ENCODE results near the gene HOXB1.
A peak's percentile ranks its signal among the peaks of the same experiment; 100 is the strongest.

The HOXB1 gene

DNA sequence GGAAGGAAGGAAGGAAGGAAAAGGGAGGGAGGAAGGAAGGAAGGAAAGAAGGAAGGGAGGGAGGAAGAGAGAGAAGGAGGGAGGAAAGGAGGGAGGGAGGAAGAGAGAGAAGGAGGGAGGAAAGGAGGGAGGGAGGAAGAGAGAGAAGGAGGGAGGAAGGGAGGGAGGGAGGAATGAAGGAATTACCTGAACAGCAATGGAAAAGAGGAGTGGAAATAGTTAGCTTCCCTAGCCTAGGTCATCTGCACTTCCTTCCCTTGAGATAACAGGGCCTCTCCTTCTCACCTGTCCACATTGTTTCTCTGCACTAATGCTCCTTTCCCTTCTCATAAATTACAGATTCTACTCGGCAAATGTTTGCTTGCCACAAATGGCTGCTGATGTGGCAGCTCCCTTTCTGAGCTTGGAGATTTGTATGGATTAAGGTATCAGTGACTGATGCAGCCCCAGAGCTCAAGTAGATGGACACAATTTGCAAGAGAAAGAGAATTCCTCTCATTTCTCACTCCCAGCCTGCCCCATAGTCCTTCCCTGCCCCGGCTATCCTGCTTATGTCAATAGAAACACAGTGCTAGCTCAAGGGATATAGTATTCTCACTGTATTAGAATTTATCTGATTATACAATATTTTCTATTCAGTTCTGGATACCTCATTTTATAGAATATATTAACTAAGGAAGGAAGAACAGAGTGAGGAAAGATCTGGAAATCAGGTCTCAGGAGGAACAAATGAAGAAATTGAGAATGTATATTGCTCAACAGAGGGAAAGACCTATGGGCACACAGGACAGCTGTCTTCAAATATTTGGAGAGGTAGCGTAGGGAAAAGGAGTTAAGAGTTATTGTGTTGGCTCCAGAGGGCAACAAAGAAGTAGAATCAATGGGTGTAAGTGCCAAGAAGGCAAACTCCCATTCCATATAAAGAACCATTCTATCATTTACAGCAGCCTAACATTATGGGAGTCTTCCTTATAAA lies 14.6 kb downstream of the HOXB1 start:
- Histone ChIP-seq H3K4me2 (ENCODE audit: low read length) (no peak overlapping the region), H3K9me3 (ENCODE audit: control insufficient read depth, low read length) (no peaks in the 10 kb centered on the region), H2AFZ (no peak overlapping the region), H3K27ac (no peak overlapping the region), H3K36me3 (ENCODE audit: control insufficient read depth, insufficient read depth, low read length) (no peaks in the 10 kb centered on the region), H3K27me3 (ENCODE audit: control insufficient read depth, insufficient read depth, low read length) (no peaks in the 10 kb centered on the region), H3K9ac (no peak overlapping the region), H3K4me3 (ENCODE audit: low read depth, low read length) (no peak overlapping the region), H3K79me2 (no peaks in the 10 kb centered on the region), H3K4me1 (no peaks in the 10 kb centered on the region)
- TF ChIP-seq, protein P1, sequence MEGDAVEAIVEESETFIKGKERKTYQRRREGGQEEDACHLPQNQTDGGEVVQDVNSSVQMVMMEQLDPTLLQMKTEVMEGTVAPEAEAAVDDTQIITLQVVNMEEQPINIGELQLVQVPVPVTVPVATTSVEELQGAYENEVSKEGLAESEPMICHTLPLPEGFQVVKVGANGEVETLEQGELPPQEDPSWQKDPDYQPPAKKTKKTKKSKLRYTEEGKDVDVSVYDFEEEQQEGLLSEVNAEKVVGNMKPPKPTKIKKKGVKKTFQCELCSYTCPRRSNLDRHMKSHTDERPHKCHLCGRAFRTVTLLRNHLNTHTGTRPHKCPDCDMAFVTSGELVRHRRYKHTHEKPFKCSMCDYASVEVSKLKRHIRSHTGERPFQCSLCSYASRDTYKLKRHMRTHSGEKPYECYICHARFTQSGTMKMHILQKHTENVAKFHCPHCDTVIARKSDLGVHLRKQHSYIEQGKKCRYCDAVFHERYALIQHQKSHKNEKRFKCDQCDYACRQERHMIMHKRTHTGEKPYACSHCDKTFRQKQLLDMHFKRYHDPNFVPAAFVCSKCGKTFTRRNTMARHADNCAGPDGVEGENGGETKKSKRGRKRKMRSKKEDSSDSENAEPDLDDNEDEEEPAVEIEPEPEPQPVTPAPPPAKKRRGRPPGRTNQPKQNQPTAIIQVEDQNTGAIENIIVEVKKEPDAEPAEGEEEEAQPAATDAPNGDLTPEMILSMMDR (IDR thresholded peaks at IDR 0.05) = no peak

DNA sequence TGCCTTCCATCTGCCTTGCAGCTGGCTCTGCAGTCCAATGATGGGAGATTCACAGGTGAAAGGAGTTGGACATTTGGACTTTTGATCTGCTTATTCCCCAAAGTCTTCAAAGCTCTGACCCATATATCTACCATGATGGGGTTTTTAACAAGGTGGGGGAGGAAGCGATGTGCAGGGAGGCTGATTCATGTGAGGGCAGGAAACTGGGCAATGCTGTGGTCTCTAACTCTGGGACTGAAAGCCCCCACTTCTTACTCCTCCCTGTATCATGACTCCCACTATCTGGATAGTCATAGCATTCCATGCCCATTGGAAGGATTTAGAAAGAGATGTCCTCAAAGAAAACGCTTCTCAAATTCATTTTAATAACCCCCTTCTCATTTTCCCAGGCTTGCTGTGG lies 16.3 kb downstream of the HOXB1 start:
- Histone ChIP-seq H2AFZ (no peak overlapping the region), H3K4me1 (peaks cover 3% of the 10 kb centered on the region), H3K79me2 (no peaks in the 10 kb centered on the region), H3K9me3 (ENCODE audit: control insufficient read depth, low read length) (no peaks in the 10 kb centered on the region), H3K4me3 (ENCODE audit: low read depth, low read length) (no peak overlapping the region), H3K36me3 (ENCODE audit: control insufficient read depth, insufficient read depth, low read length) (no peaks in the 10 kb centered on the region), H3K27me3 (ENCODE audit: control insufficient read depth, insufficient read depth, low read length) (no peaks in the 10 kb centered on the region), H3K9ac (no peak overlapping the region), H3K4me2 (ENCODE audit: low read length) (no peak overlapping the region), H3K27ac (no peak overlapping the region)
- TF ChIP-seq, protein P1 (IDR thresholded peaks at IDR 0.05) = no peak

DNA sequence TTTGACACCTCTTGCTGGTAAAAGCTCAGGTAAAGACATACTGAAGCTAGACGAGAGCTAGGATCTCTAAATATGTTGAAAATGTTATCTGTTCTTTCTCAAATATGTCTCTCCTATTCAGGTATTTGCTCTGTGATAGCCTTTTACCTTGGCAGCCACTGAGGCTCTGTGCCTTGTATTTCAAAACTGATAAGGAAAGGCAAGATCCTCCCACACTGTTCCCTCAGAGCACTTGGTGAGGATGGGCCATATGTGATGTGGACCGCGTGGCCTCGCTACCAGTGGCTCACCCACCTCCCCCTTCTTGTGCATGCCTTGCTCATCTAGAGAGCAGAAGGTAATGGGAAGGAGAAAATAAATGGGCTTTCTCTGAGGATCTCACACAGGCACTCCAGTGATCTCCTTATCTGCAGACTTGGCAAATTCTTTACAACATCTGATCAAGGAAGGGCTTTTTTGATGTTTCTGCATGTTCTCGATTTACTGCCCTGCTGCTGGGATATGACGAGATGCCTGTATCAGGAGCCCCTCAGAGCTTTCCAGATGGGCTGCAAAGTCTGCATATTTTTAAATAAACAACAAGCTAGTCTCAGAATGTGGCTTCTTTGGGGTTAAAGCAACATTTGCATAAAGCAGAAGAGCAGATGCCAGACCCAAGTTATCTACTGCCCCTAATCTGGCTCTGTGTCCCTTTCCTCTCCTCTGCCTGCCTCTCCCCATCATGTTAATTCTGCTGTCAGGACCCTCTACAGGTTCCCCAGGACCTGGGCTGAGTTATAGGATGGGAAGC lies 16.9 kb downstream of the HOXB1 start:
- Histone ChIP-seq H2AFZ (no peak overlapping the region), H3K4me3 (ENCODE audit: low read depth, low read length) (no peak overlapping the region), H3K4me1 (peaks cover 3% of the 10 kb centered on the region), H3K9ac (no peak overlapping the region), H3K27me3 (ENCODE audit: control insufficient read depth, insufficient read depth, low read length) (no peaks in the 10 kb centered on the region), H3K36me3 (ENCODE audit: control insufficient read depth, insufficient read depth, low read length) (no peaks in the 10 kb centered on the region), H3K27ac (no peak overlapping the region), H3K79me2 (no peaks in the 10 kb centered on the region), H3K4me2 (ENCODE audit: low read length) (peak overlapping the region; percentile 13), H3K9me3 (ENCODE audit: control insufficient read depth, low read length) (no peaks in the 10 kb centered on the region)
- TF ChIP-seq, protein P1 (IDR thresholded peaks at IDR 0.05) = no peak

DNA sequence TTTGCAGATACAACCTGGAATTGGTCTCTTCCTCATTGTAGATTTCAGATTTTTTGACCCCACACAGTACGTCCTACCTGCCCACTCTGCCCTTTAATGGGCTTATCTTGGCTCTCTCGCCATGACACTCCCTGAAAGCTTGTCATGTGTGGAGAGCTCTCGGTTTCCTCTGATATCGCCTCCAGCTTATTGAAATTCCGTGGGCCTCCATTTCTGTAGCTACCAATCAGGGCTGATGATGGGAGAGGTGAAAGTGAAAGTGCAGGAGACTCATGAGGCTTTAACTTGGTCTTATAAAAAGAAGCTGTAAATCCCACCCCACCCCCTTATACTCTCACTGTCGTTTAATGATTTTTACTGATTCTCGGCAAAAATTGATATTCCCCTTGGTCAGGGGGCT lies 17.7 kb downstream of the HOXB1 start:
- H3K4me3 ChIP-seq (ENCODE audit: low read depth, low read length) = no peak overlapping the region
- no peaks in the 10 kb centered on the region for H3K79me2 ChIP-seq
- no peaks in the 10 kb centered on the region for H3K9me3 ChIP-seq (ENCODE audit: control insufficient read depth, low read length)
- no peak overlapping the region for H3K9ac ChIP-seq
- TF ChIP-seq, protein P1 (IDR thresholded peaks at IDR 0.05) = no peak
- no peaks in the 10 kb centered on the region for H3K36me3 ChIP-seq (ENCODE audit: control insufficient read depth, insufficient read depth, low read length)
- H2AFZ ChIP-seq = no peak overlapping the region
- no peak overlapping the region for H3K27ac ChIP-seq
- H3K4me1 ChIP-seq = peaks cover 3% of the 10 kb centered on the region
- H3K4me2 ChIP-seq (ENCODE audit: low read length) = peak overlapping the region; percentile 7
- no peaks in the 10 kb centered on the region for H3K27me3 ChIP-seq (ENCODE audit: control insufficient read depth, insufficient read depth, low read length)

Data from parathyroid adenoma (tissue), 2 donors.